Prostate gland (tissue), 2 donors: ENCODE data around the gene OTOP2.

Source experiments
- CTCF ChIP-seq, 4 experiments: fragments of 200-600 bp in 2 of 4; fragments of 450-650 bp in 2 of 4; sonication (generic) in 2 of 4; IDR thresholded peaks; 1 replicate in 3 of 4; 2 replicates in 1 of 4; pipeline ENCODE4 v1.5.1; 2016 to 2019; ENCODE audit warnings: antibody characterized with exemption in 4 of 4, mild to moderate bottlenecking in 2 of 4, moderate library complexity in 2 of 4
- POLR2A ChIP-seq: fragments of 450-650 bp; IDR thresholded peaks from one replicate; pipeline ENCODE4 v1.6.1; 2016; ENCODE audit warnings: antibody characterized with exemption, mild to moderate bottlenecking
- POLR2AphosphoS5 ChIP-seq: sonication (generic); formaldehyde crosslinking; IDR thresholded peaks from one replicate; pipeline ENCODE4 v1.6.1; 2017; ENCODE audit warnings: antibody characterized with exemption

GRCh38 chr17:74919440-74920305, 4.4 kb upstream of the OTOP2 start:
- TF ChIP-seq POLR2A (no peak), CTCF (IDR thresholded peaks at IDR 0.05) (no peak), POLR2AphosphoS5 (no peak)
